Stimulated activated CD4-positive, alpha-beta T cell treated with anti-CD3 and anti-CD28 coated beads, TNF-alpha, amount 100 ng/mL, for 1 hour (primary cell): Measurements from ENCODE around the gene NEURL2.
"Not testable (repeated sequence)": the region's sequence is repeated elsewhere in the genome, so short reads cannot be mapped to it uniquely, and the experiment has no call there.

Experiments used
- DNase-seq, 3 donors: peaks; one replicate each; pipeline ENCODE4 v3.0.0-alpha.2; 2020; ENCODE audit warnings: low read depth in 3 of 3, low spot score in 1 of 3

Gene NEURL2, protein sequence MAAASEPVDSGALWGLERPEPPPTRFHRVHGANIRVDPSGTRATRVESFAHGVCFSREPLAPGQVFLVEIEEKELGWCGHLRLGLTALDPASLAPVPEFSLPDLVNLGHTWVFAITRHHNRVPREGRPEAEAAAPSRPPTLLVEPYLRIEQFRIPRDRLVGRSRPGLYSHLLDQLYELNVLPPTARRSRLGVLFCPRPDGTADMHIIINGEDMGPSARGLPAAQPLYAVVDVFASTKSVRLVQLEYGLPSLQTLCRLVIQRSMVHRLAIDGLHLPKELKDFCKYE

DNA sequence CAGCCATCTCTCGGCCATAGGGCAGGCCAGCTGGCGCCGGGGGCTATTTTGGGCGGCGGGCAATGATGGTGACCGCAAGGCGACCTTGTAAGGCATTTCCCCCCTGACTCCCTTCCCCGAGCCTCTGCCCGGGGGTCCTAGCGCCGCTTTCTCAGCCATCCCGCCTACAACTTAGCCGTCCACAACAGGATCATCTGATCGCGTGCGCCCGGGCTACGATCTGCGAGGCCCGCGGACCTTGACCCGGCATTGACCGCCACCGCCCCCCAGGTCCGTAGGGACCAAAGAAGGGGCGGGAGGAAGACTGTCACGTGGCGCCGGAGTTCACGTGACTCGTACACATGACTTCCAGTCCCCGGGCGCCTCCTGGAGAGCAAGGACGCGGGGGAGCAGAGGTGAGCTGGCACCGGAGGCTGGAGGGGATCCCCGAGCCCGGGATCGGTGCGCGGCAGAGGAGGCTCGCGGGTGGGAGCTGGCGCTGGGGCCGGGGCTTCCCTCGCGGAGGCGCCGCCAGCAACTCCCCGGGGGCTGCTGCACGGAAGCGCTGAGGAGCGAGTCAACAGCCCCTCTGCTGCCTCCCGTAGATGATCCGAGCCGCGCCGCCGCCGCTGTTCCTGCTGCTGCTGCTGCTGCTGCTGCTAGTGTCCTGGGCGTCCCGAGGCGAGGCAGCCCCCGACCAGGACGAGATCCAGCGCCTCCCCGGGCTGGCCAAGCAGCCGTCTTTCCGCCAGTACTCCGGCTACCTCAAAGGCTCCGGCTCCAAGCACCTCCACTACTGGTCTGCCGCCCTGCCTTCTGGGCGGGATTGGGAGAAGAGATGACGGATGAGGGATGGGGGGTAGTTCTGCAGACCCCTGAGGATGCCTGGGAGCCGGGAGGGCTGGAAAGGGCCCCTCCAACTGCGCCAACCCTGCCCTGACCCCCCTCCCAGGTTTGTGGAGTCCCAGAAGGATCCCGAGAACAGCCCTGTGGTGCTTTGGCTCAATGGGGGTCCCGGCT is at the start of gene NEURL2, which contains the start of gene CTSA:
Gene NEURL2, minus strand, starts transcription at position 224 of the 999 bp plus-strand sequence. Its CDS starts 217 bp downstream, at position 7.
Gene CTSA, plus strand, starts transcription at position 351 of the 999 bp plus-strand sequence. Its CDS starts 234 bp downstream, at position 585.
- DNase-seq = peak; percentile 60 to 79 (median 67)

DNA sequence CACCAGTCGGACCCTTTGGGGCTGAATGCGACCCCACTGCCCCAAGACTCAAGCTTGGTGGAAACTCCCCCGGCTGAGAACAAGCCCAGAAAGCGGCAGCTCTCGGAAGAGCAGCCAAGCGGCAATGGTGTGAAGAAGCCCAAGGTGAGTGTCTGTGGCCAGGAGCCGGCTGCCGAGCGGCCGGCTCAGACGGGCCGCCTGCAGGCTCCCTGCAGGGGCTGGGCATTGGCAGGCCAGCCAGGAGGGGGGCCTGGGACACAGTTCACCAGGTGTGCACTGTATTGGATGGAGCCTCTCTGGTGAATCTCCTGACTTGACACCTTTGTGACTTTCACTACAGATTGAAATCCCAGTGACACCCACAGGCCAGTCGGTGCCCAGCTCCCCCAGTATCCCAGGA is 49.5 kb upstream of the NEURL2 start:
- DNase-seq = no peak

DNA sequence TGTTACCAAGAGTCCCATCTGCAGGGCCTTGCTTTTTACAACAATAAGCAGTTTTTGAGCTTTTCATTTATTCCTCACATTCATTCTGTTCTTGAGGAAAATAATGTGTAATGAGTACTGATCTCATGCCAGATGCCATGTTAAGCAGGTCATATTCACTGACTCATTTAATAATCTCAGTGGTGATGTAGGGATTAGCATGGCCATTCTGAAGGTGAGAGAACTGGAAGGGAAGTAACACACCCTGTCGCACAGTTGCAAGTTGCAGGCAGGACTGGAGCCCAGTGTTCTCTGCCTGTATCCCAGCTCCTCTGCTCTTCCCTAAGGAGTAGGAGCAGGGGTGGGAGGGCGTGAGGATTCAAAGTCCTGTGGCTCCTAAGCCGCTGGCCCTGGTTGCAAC is 49.0 kb upstream of the NEURL2 start:
- DNase-seq = no peak

DNA sequence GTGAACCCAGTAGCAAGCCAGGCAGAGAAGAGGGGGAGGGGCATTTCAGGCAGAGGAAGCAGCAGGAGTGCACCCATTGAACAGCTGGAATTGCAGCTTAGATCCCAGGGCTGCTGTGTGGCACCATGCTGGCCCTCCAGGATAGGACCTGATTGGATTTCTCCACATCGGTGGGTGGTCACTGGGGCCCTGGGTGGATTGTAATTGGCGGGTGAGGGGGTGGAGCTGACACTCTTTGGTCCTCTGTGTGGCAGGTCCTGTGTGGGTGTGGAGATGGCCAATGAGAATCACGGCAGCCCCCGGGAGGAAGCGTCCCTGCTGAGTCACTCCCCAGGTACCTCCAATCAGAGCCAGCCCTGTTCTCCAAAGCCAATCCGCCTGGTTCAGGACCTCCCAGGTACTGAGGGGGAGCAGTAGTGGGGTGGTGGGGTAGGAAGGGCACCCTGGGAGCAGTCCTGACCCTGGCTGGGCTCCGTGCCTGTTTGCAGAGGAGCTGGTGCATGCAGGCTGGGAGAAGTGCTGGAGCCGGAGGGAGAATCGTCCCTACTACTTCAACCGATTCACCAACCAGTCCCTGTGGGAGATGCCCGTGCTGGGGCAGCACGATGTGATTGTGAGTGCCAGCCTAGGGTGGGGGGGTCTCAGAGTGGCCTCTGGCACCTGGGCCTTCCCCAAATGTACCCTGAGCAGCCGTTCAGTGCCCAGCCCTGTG is 47.9 kb upstream of the NEURL2 start:
- DNase-seq = no peak

DNA sequence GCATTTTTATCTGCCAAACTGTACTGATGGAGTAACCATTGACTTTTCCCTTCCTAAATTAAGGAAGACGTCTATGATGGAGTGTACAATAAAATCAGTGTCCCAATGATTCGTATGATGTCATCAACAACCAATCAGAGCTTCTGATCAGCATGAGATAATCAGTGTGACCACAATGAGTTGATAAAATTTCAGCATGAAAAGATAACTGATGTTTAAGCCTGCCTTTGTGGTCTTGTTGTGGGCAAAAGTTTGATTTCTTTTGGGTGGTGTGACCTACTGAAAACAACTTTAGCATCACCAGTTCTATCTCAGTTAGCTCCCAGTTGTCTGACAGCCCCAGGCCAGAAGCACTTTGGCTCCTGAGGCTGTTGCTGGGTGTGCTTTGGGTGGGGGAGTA is 46.8 kb upstream of the NEURL2 start:
- DNase-seq = no peak

DNA sequence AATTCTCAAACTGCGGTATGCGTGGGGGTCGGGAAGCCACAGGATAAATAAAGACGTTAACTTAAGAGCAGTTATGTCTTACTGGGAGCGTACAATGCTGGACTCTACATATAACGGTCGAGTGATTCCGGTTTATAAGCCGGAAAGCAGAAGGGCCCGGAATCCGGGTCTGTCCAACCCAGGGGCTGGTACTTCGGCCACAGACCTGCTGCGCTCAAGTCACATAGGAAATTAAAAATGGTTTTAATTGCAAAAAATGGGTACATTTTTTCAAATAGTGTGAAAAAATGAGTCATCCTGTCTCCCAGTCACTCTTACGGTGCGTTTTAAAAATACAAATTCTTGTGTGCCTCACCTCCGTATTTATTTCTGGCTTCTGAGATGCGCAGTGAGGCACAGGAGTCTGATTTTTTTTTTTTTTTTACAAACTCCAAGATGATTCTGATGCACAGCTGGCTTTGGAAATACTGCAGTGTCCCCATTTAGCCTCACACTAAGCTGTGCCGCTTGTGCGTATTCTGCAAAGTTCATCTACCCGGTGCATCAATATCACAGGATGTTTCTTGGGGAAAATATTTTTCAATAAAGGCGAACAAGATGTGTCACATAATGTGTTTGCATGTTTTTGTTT is 44.5 kb upstream of the NEURL2 start:
- no peak for DNase-seq

DNA sequence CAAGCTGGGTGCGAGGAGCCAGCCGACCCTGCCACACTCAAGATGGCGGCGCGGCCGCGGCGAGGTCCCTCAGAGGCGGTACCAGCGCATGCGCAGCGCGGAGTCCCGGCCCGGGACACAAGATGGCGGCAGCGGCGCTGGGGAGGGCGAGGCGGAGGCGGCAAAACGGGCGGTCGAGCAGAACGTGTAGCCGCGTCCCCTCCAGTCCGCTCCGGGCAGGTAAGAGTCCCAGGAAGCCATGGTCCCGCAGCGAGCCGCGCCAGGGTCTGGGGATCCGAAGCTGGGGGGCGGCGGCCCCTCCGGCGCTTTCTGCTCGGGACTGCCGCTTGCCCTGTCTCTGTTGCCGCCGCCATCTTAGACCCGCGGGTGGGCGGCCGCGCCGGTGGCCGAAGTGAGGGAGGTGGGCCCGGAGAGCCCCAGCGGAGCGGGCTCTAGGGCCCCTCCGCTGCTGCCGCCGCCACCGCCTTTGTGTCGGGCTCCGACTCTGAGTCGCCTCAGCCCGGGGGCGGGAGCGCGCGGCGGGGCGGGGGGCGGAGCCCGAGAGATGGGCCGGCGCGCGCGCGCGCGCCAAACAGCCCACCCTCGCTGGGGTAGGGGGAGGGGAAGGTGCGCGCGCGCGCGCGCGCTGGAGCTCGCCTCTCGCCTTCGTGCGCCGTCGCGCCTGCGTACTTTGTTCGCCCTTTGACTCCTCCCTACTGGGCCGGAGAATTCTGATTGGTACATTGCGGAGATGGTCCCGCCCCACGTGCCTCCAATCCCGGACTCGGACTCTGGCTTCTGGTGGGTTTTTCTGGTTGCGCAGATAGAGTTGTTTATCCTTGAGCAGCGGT is 43.8 kb upstream of the NEURL2 start, which contains the start of gene PCIF1:
Gene PCIF1, plus strand, starts transcription at position 98 of the 830 bp plus-strand sequence. CDS start 4,317 bp downstream, outside the sequence.
- DNase-seq = peak; percentile 97 to 99 (median 98)

DNA sequence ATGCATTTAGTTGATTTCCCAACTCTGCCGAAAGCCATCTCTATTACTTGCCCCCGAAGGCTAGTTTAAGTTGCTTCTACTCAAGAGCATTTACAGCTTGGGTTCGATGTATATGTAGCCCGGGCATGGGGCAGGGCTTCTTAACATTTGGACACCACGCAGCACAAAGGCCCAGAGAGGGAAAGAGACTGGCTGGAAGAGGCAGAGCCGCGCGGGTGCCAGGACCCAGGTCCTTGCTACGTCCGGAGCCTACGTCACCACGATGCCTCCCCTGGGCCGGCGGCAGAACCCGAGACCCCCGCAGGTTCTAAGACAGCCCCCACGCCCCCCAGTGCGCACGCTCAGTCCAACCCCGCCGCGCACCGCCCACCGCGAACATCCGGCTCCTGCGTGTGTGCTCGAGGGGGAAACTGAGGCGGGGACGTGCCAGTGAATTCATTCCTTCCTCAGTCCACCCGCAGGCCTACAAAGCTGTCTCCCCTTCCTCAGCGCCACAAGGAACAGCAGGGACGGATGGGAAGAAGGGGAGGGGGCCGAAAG is 43.1 kb upstream of the NEURL2 start:
- no peak for DNase-seq

DNA sequence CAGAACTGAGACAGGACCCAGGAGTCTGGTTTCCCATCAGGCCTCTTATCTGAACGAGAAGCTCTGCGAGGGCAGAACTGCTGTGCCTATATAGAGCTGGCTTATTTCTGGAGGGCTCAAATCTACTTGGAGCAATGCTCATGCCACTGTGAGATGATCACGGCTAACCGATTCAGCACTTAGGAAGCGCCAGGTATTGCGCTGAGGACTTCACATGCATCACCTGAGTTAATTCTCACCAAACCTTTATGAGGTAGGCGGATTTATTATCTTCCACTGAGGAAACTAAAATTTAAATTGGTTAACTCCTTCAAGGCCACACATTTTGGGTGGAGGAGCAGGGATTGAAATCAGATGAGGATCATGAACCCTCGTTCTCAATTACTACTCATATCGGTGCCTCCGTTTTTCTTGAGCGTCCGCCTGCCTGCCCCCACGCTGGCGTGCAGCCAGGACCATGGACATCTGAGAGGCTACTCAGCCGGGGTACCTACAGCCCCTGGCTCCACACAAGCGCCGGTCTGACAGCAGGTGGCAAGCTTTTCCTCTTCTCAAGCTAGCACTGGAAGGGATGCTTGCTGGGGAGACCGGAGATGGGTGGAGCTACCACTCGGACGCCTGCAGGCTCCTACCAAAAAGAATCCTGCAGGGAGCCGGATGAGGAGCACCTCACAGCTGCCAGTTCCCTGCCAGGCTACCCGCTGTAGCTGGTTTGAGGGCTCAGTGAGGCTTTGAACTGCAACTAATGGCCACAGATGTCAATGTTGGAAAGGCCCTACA is 42.4 kb upstream of the NEURL2 start:
- DNase-seq = peak; percentile 22

DNA sequence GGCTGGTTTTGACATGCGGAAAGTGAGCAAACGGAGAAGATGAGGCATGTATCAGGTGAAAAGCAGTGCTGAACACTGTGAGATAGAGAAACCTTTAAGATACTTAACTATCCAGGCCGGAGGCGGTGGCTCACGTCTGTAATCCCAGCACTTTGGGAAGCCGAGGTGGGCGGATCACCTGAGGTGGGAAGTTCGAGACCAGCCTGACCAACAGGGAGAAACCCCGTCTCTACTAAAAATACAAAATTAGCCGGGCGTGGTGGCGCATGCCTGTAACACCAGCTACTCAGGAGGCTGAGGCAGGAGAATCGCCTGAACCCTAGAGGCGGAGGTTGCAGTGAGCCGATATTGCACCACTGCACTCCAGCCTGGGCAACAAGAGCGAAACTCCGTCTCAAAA is 40.7 kb upstream of the NEURL2 start:
- not testable (repeated sequence) for DNase-seq

DNA sequence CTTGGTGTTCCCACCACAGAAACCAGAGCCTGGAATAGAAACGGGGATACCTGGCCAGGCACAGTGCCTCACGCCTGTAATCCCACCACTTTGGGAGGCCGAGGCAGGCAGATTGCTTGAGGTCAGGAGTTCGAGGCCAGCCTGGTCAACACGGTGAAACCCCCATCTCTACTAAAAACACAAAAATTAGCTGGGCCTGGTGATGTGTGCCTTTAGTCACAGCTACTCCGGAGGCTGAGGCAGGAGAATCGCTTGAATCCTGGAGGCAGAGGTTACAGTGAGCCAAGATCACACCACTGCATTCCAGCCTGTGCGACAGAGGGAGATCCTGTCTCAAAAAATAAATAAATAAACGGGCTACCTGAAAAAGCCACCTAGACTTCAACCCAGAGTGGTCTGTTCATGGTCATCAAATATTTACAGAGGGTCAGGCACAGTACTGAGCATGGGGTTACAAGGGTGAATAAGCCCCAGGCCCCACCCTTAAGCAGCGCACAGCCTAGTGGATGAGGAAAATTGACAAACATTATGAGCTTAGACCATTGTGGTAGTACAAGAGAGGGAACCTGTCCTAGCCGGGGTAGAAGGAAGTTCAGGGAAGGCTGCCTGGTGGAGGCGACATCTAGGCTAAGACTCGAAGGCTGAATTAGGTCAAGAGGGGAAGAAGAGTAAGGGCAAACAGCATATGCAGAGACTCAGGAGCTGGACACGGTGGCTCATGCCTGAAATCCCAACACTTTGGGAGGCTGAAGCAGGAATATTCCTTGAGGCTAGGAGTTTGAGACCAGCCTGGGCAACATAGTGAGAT is 36.3 kb upstream of the NEURL2 start:
- no peak for DNase-seq

DNA sequence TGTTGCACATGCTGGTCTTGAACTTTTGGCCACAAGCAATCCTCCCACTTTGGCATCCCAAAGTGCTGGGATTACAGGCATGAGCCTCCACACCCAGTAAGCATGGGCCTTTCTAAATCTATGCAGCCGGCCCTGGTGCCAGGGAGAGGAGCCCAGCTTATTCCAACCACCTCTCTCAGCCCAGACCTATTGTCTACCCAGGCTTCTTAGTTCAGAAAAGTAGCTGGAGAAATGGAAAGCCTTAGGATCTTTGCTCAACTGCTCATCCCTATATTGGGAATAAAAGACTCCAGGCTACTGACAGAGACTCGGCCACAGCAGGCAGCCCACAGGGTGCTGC is 35.7 kb upstream of the NEURL2 start:
- DNase-seq = no peak

DNA sequence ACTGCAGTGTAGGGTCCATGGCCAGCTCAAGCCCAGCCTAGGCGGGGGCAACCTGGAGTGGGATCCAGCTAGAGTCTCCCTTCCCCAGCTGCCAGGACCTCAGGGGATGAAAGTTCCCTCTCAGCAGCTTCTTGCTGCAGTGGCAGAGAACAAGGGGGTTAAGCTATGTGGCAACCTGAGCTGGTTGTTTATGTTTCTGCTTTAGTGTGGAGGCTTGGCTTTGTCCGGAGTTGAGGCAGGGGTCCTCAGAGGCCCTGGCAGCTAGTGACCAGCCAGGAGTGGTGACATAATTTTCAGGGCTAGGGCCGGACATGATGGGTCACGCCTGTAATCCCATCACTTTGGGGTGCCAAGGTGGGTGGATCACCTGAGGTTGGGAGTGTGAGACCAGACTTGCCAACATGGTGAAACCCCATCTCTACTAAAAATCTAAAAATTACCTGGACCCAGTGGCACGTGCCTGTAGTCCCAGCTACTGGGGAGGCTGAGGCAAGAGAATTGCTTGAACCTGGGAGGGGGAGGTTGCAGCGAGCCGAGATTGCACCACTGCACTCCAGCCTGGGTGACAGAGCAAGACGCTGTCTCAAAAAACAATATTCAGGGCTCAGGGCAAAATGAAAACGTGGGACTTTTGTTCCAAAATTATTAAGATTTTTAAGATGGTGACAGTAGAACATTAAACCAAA is 35.0 kb upstream of the NEURL2 start:
- DNase-seq = no peak

DNA sequence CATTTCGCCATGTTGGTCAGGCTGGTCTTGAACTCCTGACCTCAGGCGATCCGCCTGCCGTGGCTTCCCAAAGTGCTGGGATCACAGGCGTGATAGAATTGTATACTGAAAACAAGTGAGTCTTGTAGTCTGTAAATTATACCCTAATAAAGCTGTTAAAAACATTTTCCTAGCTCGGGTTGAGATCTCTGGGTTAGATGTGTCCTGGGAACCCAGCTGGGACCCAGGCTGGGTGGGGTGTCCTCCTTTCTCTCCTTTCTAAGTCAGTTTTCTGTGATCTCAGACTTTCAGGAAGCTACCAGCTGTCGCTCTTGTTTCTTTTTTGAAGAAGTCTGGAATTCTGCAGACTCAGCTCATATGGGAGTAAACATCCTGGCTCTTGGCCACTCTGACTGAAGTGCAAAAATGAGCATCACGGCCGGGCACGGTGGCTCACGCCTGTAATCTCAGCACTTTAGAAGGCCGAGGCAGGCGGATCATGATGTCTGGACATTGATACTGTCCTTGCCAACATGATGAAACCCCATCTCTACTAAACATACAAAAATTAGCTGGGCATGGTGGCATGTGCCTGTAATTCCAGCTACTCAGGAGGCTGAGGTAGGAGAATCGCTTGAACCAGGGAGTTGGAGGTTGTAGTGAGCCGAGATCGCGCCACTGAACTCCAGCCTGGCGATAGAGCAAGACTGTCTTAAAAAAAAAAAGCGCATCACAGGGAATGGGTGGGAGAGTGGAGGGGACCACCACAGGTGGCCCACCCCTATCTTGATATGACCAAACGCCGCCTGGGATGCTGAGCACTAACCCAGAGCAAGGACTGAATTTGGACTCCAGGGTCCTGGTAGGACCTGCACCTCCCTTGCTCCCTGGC is 33.6 kb upstream of the NEURL2 start:
- no peak for DNase-seq

DNA sequence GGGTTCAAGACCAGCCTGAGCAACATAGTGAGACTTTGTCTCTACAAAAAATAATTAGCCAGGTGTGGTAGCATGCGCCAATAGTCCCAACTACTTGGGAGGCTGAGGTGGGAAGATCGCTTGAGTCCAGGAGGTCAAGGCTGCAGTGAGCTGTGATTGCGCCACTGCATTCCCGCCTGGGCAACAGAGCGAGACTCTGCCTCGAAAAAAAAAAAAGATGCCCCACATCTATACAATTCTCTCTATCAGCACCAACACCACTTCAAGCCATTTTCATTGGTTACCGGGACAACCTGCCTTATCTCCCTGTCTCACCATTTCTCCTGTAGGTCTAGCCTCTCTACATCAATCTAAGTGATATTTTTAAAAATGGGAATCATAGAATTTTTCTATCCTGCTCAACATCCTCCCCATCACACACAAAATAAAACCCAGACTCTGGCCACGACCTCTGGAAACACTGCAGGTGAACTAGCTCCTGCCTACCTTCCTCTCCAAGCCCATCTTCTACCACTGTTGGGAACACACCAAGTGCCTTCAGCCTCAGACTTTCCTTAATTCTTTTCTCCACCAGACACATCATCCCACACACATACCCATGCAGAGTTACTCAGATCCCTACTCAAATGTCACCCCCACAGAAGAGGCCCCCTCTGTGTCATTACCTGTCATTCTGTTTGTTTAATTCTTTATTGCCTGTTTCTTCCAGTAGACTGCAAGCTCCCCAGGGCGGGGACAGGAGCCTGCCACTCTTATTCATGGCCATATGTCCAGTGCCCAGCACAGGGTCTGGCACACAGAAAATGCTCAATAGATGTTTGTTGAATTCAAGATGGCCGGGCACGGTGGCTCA is 30.6 kb upstream of the NEURL2 start:
- no peak for DNase-seq
